ENCODE data around the gene DLEU7.

Gene DLEU7

DNA sequence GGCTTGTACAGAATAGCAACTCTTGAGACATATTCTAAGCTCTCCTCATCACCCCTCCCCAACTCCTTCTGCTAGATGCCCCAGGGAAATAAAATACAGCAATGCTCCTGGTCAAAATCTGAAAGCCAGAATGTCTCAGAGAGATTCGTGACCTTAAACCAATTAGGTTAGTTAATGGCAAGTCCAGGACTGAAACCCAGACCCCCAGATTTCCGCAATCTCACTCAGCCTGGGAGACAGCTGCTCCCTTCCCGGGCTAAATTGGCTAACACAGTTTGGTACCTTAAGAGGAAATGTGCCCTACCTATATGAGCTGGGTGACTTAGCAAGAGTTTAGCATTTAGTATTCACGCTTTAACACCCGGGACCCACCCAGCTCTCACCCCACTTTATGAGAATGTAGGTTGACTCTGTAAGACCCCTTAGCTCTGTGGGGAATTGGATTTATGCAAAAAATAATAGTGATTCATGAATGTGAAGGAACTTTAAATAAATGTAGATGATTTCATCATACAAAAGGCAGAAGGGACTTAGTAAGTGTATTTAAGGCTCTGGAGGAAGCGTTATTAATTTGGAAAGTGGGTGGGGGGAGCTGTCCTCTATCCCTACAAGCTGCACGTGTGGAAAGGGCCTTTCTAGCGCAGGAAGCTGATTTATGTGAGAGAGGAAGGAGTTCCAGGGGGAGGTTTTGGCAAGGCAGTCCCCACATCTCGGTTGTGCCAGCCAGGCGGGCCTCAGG lies 1.1 kb downstream of the DLEU7 start:
- no peak for DNase-seq

DNA sequence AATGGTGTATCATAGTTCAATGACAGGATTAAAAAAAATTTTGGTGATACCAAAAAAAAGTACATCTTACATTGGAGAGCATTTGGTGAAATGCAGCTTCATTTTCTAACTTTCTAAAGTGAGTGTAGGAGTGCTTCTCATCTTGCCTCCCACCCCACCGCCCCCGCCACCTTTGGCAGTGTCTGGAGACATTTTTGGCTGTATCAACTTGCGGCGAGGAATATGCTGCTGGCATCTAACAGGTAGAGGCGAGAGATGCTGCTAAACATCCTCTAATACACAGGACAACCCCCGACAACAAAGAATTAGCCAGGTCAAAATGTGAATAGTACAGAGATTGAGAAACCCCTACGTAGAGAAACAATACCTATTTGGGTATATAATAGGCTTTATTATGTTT lies 1.7 kb downstream of the DLEU7 start:
- DNase-seq, result no peak

DNA sequence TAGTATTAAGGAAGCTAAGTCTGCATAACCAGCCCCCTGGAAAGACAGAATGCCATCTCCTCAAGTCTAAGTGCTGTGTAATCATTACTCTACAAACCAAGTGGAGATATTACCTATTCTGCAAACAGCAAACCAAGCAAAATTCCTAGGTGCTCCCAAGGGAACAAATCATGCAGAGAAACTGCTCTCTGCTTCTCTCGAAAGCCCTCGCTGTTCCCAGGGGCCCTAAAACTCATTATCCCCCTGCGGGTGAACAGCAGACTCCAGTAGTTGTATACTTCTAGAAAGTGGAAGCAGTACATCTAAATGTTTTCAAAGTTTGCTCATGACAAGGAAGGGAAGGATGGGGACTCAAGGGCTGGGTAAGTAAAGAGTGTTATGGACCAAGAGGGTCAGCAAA lies 3.2 kb downstream of the DLEU7 start:
- no peak for DNase-seq

DNA sequence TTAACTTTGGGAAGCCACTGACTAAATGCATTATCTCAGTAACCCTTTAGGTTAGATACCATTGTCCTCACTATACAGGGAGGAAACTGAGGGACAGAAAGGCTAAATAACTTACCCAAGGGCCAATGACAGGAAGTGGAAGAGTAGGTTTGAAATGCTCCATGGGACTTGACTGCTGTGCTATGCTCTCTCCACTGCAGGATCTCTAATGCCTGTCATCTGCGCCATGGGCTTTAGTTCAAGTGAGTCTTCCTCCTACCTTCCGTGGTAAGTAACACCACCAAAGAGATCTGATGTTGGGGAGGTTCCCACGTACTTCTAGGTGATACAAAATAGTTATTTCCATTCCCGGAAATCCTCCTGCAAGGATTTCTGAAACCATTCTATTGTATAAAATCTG lies 3.7 kb downstream of the DLEU7 start:
- no peak for DNase-seq

DNA sequence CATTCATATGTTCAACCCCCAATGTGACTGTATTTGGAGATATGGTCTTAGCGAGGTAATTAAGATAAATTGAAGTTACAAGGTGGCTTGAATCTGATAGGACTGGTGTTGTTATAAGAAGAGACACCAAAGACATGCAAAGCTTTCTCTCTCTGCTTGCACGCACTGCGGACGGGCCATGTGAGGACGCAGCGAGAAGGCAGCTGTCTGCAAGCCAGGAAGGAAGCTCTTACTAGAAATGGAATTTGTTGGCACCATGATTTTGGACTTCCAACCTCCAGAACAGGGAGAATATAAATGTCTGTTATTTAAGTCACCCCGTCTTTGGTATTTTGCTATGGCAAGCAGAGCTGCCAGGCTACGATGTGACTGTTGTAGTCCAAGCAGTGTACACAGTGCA lies 4.8 kb downstream of the DLEU7 start:
- no peak for DNase-seq

DNA sequence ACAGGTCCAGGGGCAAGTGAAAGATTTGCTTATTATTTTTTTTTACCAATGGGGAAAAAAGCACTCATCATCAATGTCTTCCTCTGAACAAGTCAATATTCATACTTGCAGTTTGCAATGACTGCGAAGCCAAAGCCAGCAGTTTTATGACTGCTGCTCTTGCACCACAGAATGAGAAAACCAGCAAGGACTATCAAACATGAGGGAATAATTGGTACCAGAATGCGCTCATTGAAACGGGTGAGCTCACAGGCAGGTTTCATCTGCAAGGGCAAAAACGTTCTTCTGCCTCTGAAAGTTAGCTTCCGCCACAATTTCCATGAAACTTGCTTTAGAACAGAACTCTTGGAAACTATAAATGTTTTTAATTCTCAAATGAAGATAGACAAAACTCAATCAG lies 5.5 kb downstream of the DLEU7 start:
- DNase-seq, result no peak

DNA sequence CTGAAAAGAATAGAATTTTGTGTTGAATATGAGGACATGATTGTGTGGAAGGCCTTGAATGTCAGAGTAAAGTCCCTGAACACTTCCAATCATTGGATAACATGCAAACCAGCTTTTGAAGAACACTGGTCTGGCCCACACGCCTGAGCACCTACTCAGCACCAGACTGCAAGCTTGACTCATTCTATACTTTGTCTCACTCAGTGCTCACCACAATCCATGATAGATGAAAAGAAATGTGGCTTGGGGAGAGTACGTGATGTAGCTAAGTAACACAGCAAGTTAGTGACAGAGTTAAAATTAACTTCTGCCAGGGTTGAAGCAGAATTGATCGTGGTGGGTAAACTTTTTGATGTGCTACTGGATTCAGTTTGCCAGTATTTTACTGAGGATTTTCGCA lies 12.0 kb downstream of the DLEU7 start:
- no peak for DNase-seq

DNA sequence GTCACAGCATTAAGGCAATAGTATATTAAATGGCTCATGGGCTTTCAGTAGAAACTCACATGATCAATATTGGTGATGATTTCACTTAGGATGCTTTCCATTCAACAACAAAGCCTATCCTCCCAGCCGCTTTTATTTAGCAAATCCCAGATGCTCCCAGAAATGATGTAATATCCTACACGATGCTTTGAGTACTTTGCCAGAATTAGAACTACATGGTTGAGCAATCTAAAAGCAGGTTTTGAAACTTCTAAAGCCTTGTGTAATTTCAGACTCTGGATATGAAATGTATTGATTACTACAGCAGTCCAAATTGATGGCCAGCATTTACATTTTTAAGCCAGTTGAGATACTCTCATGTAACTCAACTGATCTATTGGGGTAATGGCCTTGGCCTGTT lies 13.6 kb downstream of the DLEU7 start:
- DNase-seq, result peak; percentile 49

DNA sequence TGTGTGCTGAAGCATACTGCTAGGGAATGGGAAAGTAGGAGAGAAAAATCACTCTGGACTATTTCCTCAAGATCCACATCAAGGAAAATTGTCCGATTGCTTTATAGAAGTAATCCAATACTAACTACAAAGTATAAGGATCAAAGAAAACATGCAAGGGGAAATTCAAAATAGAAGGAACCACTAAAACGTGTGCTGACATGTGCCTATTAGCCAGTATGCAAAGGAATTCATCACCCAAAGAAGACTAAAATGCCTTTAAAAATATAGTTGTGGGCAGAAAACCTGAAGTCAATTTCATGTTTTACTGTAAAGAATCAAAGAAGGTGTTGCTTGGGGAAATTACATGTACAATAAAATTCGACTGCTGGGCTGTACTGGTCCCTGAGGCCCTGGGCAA lies 14.3 kb downstream of the DLEU7 start:
- no peak for DNase-seq

DNA sequence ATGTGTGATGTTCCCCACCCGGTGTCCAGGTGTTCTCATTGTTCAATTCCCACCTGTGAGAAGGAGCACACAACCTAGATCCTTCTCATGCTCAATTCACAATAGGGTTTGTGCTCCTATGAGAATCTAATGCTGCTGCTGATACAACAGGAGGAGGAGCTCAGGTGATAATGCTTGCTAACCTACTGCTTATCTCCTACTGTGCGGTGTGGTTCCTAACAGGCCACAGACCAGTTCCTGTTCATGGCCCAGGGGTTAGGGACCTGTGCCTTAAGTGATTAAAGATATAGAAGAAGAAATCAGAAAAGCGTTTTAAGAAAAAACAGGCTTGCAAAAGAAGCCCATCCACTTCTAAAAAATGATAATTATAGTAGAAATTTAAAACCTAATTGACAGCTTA lies 17.5 kb downstream of the DLEU7 start:
- DNase-seq, result no peak

DNA sequence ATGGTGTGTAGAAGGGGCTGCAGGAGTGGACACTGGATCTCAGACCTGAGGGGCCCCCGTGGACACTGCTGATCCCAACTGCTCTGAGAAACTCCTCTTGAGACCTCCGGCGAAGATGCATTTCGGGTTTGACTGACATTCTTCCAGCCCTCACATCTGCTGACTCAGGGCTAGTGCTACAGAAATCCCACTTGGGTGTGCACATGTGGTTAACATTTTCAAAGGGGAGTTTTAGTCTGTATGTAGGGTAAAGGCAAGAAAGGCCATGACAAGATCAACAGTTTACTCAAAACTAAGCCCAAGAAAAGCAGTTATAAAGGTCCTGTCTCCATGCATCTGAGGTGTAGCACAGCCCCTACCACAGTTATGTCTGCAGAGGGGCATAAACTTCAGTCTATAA lies 31.2 kb downstream of the DLEU7 start:
- DNase-seq, result no peak

DNA sequence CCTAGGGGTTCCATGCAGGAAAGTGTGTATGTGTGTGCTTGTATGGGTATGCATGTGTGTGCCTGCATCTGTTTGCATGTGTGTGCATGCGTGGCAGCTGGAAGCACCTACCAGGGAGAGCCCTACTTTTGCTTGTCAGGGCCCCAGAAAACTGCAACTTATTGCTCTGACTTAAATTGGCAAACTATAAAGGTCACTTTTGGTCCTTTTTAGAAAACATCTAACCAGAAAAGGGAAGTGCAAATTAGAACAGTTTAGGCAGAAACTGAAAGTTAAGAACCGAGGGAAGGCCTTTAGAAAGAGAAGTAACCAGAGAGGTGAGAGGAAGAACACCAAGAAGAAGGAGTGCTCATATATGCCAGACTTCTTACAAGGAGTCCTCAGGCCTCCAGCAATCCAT lies 32.5 kb downstream of the DLEU7 start:
- DNase-seq, result peak; percentile 80

DNA sequence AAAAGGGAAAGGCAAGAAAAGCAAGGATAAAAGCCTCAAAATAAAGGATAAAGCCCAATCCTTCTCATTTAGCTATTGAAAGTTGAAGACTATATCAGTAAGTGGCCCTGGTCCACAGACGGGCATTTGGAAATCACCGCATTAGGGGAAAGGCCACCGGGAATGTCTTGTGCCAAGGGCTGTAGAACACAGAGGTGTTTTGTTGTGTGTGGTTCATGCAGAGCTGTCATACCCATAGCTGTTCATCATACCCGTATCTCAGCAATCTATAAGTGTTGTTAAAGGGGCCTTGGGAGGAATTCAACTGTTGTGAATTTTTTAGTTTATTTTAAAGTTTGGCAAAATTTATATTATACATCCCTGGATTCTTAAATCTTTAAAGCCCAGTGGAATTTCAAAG lies 33.0 kb downstream of the DLEU7 start:
- DNase-seq, result no peak

DNA sequence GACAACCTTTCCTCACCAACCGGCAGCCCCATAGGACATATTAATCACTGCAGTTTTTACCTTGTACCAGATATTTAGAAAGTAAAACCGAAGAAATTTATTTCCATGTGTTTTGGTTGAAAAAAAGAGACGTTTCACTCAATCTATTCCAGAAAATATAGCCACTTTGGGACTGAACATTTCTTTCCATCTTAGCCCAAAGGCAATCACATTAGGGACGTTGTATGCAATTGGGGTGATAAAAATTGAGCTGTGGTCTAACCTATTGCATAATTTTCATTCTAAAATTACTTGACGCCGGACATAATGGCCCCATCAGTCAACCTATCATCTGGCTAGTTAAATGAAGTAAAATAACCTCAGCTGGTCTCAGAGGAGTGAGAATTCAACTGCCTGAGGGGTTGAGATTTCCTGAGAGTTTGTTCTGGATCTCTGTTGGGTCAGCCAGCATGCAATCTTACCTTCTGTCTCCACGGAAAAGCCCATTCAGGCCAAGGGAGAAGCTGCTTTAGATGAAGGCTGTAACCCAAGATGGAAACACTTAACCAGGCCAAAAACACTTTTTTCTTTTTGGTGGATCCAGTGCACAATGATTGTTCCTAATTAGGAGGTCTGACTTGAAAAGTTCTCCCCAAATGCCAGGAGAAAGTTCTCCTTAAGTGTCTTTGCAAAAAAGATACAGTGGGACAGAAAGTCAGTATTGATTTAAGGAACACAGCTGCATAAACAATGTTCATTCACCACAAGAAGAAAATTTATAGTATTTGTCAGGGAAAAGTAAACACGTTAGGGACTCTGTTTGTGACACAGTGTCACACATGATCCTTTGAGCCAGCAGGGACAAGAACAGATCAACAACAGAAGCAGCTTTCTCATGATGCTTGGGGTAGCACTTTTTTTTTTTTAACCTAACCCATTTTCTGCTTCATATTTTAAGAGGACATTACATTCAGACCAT lies 34.1 kb downstream of the DLEU7 start:
- no peak for DNase-seq

DNA sequence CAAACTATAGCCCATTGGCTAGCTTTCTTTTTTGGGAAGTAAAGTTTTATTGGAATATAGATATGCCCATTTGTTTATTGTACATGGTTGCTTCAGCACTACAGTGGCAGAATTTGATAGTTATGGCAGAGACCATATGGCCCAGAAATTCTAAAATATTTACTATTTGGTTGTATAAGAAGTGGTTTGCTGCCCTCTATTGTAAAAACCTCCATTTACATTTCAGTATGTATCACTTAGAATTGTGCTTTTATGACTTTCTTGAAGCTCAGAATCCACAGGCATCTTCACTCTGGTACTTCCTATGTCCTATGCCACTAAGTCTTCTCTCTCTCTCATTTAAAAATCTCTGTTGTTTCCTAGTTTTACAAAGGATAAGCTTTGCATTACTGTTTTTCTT lies 37.7 kb downstream of the DLEU7 start:
- DNase-seq, result no peak

DNA sequence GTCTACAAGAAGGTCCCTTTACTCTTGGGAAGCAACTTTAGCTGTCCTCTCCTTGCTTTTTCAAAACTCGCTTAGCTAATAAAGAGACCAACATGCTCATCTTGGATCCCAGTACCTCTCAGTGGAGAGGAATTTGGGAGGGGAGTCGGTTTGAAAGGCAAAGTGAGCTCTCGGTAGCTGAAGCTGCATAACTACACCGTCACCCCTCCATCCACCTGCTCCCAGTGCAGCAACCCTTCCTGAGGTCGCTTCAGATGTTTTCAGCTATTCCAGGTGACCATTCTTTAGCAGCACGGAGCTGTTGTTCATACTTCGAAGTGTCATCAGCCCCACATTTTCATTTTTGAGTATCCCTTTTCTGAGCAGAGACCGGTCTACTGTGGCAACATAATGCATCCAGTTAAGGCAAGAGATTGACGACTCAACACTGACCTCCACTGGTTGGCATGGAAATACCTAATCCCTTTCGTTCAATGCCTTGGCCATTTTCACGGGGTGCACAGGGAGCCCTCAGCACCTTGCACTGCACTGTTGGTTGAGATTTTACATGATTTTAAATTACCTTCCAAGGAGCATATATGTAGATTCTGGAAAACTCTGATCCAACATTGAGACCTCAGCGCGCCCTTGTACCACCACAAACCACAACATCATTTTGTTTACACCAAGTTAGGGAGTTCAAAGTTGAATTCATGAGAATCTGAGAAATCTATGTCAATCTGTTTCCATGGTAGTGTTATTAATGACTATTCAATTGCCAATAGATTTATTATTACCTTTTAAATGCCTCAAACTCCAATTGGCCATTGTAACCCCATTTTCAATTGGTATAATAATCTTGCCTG lies 42.2 kb downstream of the DLEU7 start:
- peak; percentile 77 for DNase-seq

DNA sequence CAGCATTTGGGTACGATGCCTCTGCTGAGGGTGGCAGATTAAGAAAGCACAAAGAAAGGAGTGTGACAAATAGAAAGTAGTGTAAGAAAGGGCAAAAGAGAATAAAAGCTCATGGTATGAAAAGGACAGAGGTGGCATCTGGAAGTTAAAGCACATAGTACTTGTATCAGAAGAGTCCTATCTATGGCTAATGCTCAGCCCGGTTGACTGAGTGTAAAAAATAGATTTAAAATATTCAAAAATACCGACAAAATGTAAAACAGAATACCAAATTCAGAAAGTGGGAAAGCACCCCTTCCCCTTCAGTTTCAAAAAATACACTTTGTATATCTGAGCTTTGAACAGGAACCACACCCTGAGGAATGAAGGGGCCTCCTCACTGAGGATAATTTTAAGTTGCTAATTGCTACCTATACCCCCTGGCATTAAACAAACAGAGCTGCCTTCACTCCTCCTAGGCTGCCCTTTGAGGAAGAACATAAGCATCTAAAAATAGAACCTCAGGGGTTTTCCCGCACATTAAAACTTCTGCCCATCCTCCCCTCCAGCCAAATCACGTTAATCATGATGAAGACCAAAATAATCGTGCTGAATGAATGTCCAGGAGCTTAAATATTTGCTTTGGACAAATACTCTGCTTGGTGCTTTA lies 43.3 kb downstream of the DLEU7 start:
- no peak for DNase-seq

DNA sequence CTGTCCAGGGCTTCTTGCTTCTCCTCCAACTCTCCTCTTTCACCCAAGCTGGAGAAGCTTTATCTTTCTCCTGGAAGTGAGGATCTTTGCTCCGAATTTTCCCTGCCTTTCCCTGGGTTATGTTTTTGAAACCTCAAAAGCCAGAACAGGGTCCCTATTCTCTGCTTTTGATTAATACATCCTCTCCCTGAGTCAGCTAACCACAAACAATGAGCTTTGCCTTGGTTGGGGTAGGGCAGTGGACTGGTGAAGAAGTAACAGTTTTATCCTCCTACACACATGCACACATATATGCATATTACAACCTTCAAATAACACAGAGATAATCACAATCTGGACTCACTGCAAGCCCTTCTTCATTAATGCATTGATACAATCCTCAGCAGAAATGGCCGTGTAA lies 44.6 kb downstream of the DLEU7 start:
- no peak for DNase-seq

DNA sequence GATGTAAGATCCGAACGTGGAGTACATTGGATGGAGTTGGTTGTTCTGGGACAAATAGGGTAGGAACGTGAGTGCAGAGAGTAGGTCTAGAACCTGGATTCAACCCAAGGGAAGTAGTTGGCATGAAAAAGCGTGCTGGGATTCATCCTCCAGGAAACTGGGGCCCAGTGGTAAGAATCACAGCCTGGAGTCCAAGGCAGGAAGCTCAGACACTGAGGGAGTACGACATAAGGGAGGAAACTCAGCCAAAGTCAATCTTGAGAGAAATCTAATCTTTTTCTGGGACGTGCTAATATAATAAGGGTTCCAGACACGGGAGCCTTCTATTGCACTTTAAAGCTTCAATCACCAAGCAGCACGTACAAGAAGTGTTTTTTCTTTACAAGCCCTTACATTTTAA lies 46.4 kb downstream of the DLEU7 start:
- DNase-seq, result no peak

DNA sequence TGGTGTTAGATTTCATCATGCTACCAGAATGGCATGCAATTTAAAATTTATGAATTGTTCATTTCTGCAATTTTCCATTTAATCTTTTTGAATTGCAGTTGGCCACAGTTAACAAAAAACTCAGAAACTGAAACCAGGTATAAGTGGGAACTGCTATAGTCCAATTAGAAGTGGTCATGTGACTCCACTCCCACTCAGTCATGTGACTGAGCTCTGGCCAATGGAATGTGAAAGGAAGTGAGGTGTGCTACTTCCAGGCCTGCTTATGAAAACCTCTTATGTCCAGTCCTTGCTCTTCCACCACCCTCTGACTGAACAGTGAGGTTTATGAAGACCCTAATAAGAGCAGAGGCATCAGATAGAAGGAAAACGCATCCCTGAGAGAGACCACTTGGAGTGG lies 47.0 kb downstream of the DLEU7 start:
- no peak for DNase-seq

DNA sequence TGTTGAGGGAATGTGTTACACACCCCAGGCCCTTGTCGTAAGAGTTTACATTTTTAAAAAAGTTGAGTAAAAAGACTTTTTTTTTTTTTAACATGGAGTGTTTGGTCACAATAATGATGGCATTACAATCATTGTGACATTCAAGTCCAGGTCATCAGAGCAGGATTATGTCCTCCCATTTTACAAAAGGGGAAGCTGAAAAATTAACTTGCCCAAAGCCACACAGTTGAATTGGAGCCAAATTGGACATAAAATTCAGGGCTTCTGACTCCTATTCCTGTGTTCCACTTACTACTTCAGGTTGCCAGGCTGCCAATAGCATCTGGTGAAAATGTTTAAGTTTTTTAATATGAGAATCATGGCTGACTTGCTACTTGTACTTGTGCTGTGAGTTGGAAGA lies 49.3 kb downstream of the DLEU7 start:
- DNase-seq, result peak; percentile 42

DNA sequence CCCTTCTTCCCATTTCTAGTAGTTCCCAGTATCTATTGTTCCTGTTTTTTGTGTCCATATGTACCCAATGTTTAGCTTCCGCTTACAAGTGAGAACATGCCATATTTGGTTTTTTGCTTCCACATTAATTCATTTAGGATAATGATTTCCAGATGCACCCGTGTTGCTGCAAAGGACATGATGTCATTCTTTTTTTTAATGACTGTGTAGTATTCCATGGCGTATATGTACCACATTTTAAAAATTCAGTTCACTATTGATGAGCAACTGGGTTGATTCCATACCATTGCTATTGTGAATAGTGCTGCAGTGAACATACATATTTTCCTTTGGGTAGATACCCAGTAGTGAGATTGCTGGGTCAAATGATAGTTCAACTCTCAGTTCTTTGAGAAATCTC lies 50.5 kb downstream of the DLEU7 start:
- DNase-seq, result no peak
